OCI-LY7 (cell line): ENCODE data around the gene GDI1. TPM values are rescaled to one million over a fixed set of nuclear protein-coding genes. Genes with fewer than 3 reads are reported as not detected.

ENCODE experiments used
- BruUV-seq: library from RNA; stranded (reverse); fragments of 400-500 nt; replicated peaks from 2 replicates; lab custom pipeline; 2021; lab: Mats Ljungman, UMichigan
- CTCF ChIA-PET: fragments of 300-600 bp; sonication (Branson Sonifier 250); formaldehyde crosslinking; loops from one replicate; lab custom pipeline; 2022; ENCODE audit warnings: antibody characterized with exemption; ENCODE audit not compliant: unreplicated experiment; lab: Charles Lee
- POLR2A ChIA-PET: fragments of 300-600 bp; sonication (Branson Sonifier 250); formaldehyde crosslinking; loops from one replicate; lab custom pipeline; 2022; ENCODE audit warnings: antibody characterized with exemption; lab: Charles Lee
- DNase-seq: peaks from one replicate; pipeline ENCODE4 v3.0.0-alpha.2; 2015; ENCODE audit warnings: low spot score
- H2AFZ ChIP-seq: fragments of 200-600 bp; sonication (generic), shearing (Covaris generic); 2 replicates; pipeline ENCODE4 v1.6.1; 2014; ENCODE audit warnings: mild to moderate bottlenecking, antibody characterized with exemption, low read length, moderate library complexity
- H3K27ac ChIP-seq: fragments of 200-600 bp; sonication (generic); 2 replicates; pipeline ENCODE4 v1.5.1; 2014; ENCODE audit warnings: mixed run types, low read depth, mild to moderate bottlenecking, moderate library complexity, low read length, inconsistent platforms; ENCODE audit not compliant: poor library complexity, severe bottlenecking
- H3K36me3 ChIP-seq: fragments of 200-600 bp; sonication (generic); 2 replicates; pipeline ENCODE4 v1.6.1; 2014; ENCODE audit warnings: mild to moderate bottlenecking, antibody characterized with exemption, low read length, moderate library complexity, mixed read lengths; ENCODE audit not compliant: insufficient read depth
- H3K4me1 ChIP-seq: fragments of 200-600 bp; sonication (generic); 2 replicates; pipeline ENCODE4 v1.5.1; 2014; ENCODE audit warnings: mild to moderate bottlenecking, low read length; ENCODE audit not compliant: insufficient read depth, poor library complexity, severe bottlenecking
- H3K4me2 ChIP-seq: fragments of 200-600 bp; sonication (generic); 2 replicates; pipeline ENCODE4 v1.6.1; 2014; ENCODE audit warnings: mild to moderate bottlenecking, low read length
- H3K4me3 ChIP-seq: fragments of 200-600 bp; sonication (generic); 2 replicates; pipeline ENCODE4 v1.5.1; 2014; ENCODE audit warnings: mild to moderate bottlenecking, low read depth, low read length; ENCODE audit not compliant: poor library complexity, severe bottlenecking
- H3K79me2 ChIP-seq: fragments of 200-600 bp; sonication (generic); 2 replicates; pipeline ENCODE4 v1.6.1; 2016; ENCODE audit warnings: low read depth, mild to moderate bottlenecking, low read length, moderate library complexity, mixed read lengths; ENCODE audit not compliant: insufficient read depth
- H3K9me2 ChIP-seq: fragments of 200-600 bp; sonication (generic); 2 replicates; pipeline ENCODE4 v1.6.1; 2016; ENCODE audit warnings: mild to moderate bottlenecking, low read length, mixed read lengths; ENCODE audit not compliant: insufficient read depth
- H3K9me3 ChIP-seq: fragments of 200-600 bp; sonication (generic); 2 replicates; pipeline ENCODE4 v1.6.1; 2014; ENCODE audit warnings: mild to moderate bottlenecking, mixed run types, low read length, mixed read lengths
- H4K20me1 ChIP-seq: fragments of 200-600 bp; sonication (generic); 2 replicates; pipeline ENCODE4 v1.6.1; 2014; ENCODE audit warnings: mild to moderate bottlenecking, antibody characterized with exemption, low read length, moderate library complexity, mixed read lengths; ENCODE audit not compliant: insufficient read depth
- CTCF ChIP-seq: fragments of 200-600 bp; sonication (generic); conservative IDR thresholded peaks from 2 replicates; pipeline ENCODE4 v1.5.1; 2014; ENCODE audit warnings: mild to moderate bottlenecking, antibody characterized with exemption, low read length, moderate library complexity, mixed read lengths
- EZH2phosphoT487 ChIP-seq: fragments of 200-600 bp; sonication (generic); IDR thresholded peaks from 2 replicates; pipeline ENCODE4 v1.6.1; 2018; ENCODE audit warnings: low read depth, borderline replicate concordance, mild to moderate bottlenecking, mixed run types, antibody characterized with exemption, low read length, moderate library complexity, mixed read lengths
- intact Hi-C: fragments of 100-400 bp; cut with micrococcal nuclease; formaldehyde crosslinking; loops from one replicate; pipeline ENCODE4 v1.10.0; 2022; ENCODE audit not compliant: unreplicated experiment
- total RNA-seq, 2 experiments: library from RNA; depleted of rRNA in 1 of 2; stranded (reverse); fragments of >200 nt in 1 of 2; shearing (Covaris generic) in 1 of 2; gene quantifications; 2 replicates each; pipeline ENCODE4 v1.2.3, GENCODE V29; 2014 to 2022

GDI1 gene
- total RNA-seq, 2 experiments from 2014 or later, result 76.6 to 103 TPM

DNA sequence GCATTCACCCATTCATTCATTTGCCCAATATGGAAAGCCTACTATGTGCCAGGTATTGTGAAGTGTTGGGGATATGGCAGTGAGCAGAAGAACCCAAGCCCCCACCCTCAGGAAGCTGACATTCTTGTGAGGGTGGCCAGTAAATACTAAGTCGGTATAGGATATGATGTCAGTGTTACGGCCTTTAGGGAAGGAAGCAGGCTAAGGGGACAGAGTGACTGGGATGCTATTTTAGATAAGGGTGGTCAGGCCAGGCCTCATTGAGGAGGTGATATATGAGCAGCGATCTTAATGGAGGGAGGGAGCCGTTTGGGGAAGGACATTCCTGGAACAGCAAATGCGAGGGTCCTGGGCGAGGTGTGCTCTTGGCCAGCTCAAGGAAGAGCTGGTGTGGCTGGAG is 6.5 kb upstream of the GDI1 start:
- no peaks in the 10 kb centered on the region for H4K20me1 ChIP-seq
- H3K4me2 ChIP-seq, result no peak overlapping the region
- DNase-seq, result no peak
- ChIA-PET POLR2A (interaction anchor here (0.7 kb wide), 1 partner anchor 47 kb away, joined by 4 read pairs; no protein-coding TSS in a partner anchor), CTCF (no interaction called here)
- no peak overlapping the region for H2AFZ ChIP-seq
- H3K9me3 ChIP-seq, result no peaks in the 10 kb centered on the region
- H3K27ac ChIP-seq, result no peak overlapping the region
- H3K9me2 ChIP-seq, result no peaks in the 10 kb centered on the region
- peaks cover 13% of the 10 kb centered on the region; the same call in 1 of the 2 replicates for H3K79me2 ChIP-seq
- no peak for TF ChIP-seq EZH2phosphoT487
- no peak for TF ChIP-seq CTCF
- peaks cover 5% of the 10 kb centered on the region; the same call in 1 of the 2 replicates for H3K36me3 ChIP-seq
- intact Hi-C loops, result no loop called here
- BruUV-seq, result no TSS peak
- H3K4me3 ChIP-seq, result no peak overlapping the region
- H3K4me1 ChIP-seq, result peaks cover 14% of the 10 kb centered on the region

GRCh38 chrX:154430916-154431315 is 6.0 kb upstream of the GDI1 start:
- ChIA-PET POLR2A (no interaction called here), CTCF (no interaction called here)
- Histone ChIP-seq H3K9me3 (no peaks in the 10 kb centered on the region), H3K79me2 (peaks cover 13% of the 10 kb centered on the region; the same call in 1 of the 2 replicates), H3K27ac (no peak overlapping the region), H3K4me3 (no peak overlapping the region), H2AFZ (no peak overlapping the region), H3K4me1 (peaks cover 15% of the 10 kb centered on the region), H3K36me3 (peaks cover 8% of the 10 kb centered on the region; the same call in 1 of the 2 replicates), H3K4me2 (no peak overlapping the region), H4K20me1 (no peaks in the 10 kb centered on the region), H3K9me2 (no peaks in the 10 kb centered on the region)
- TF ChIP-seq EZH2phosphoT487 (no peak), CTCF (no peak)
- BruUV-seq, result no TSS peak
- DNase-seq, result no peak
- intact Hi-C loops, result no loop called here

GRCh38 chrX:154431341-154431740 is 5.6 kb upstream of the GDI1 start:
- H3K27ac ChIP-seq, result no peak overlapping the region
- no peaks in the 10 kb centered on the region for H3K9me3 ChIP-seq
- H3K36me3 ChIP-seq, result peaks cover 8% of the 10 kb centered on the region; the same call in 1 of the 2 replicates
- TF ChIP-seq CTCF, result no peak
- no peak for TF ChIP-seq EZH2phosphoT487
- no peak for DNase-seq
- H3K4me3 ChIP-seq, result no peak overlapping the region
- H2AFZ ChIP-seq, result no peak overlapping the region
- POLR2A ChIA-PET, result no interaction called here
- peaks cover 19% of the 10 kb centered on the region for H3K4me1 ChIP-seq
- no peaks in the 10 kb centered on the region for H3K9me2 ChIP-seq
- BruUV-seq, result no TSS peak
- H4K20me1 ChIP-seq, result no peaks in the 10 kb centered on the region
- peaks cover 13% of the 10 kb centered on the region; the same call in 1 of the 2 replicates for H3K79me2 ChIP-seq
- CTCF ChIA-PET, result no interaction called here
- H3K4me2 ChIP-seq, result no peak overlapping the region
- intact Hi-C loops, result no loop called here
